Panc1 (cell line): Measurements from ENCODE around the gene NRG2. TPM values are rescaled to one million over a fixed set of nuclear protein-coding genes. Genes with fewer than 3 reads are reported as not detected.

Experiments used
- ATAC-seq: fragments of 200-7000 bp; cut with Tn5 transposase; 2 replicates; pipeline ENCODE4 v1.9.1; 2020; ENCODE audit warnings: mild to moderate bottlenecking, moderate library complexity
- BruUV-seq: library from RNA; stranded (reverse); fragments of 400-500 nt; replicated peaks from 2 replicates; lab custom pipeline; 2021; lab: Mats Ljungman, UMichigan
- CTCF ChIA-PET: fragments of 300-600 bp; sonication (Branson Sonifier 250); formaldehyde crosslinking; loops from one replicate; lab custom pipeline; 2022; ENCODE audit warnings: antibody characterized with exemption; lab: Charles Lee
- POLR2A ChIA-PET: fragments of 300-600 bp; sonication (Branson Sonifier 250); formaldehyde crosslinking; loops from one replicate; lab custom pipeline; 2022; ENCODE audit warnings: antibody characterized with exemption; lab: Charles Lee
- DNase-seq: peaks from one replicate; pipeline ENCODE4 v3.0.0-alpha.2; 2010; ENCODE audit warnings: low read depth, low spot score
- H3K27ac ChIP-seq: 2 replicates; pipeline ENCODE4 v1.5.1; 2011; ENCODE audit warnings: mild to moderate bottlenecking, low read length, inconsistent platforms
- H3K27me3 ChIP-seq: fragments of 200-500 bp; sonication (Bioruptor generic); 2 replicates; pipeline ENCODE4 v1.6.0; 2014; ENCODE audit warnings: low read length, inconsistent platforms; ENCODE audit not compliant: control insufficient read depth, insufficient read depth
- H3K36me3 ChIP-seq: fragments of 200-500 bp; sonication (Bioruptor generic); 2 replicates; pipeline ENCODE4 v1.5.1; 2014; ENCODE audit warnings: inconsistent platforms, mild to moderate bottlenecking, low read length, moderate library complexity; ENCODE audit not compliant: control insufficient read depth, insufficient read depth
- H3K4me1 ChIP-seq: 2 replicates; pipeline ENCODE4 v1.5.1; 2011; ENCODE audit warnings: inconsistent platforms, mild to moderate bottlenecking, low read length, moderate library complexity; ENCODE audit not compliant: control insufficient read depth, insufficient read depth
- H3K4me3 ChIP-seq, 2 experiments: 2 replicates each; pipeline ENCODE4 v1.5.1; 2011 to 2012; ENCODE audit warnings: low read depth in 2 of 2, low read length in 2 of 2, mild to moderate bottlenecking in 2 of 2, inconsistent platforms in 1 of 2, moderate library complexity in 1 of 2
- H3K9me3 ChIP-seq: fragments of 200-500 bp; sonication (Bioruptor generic); 2 replicates; pipeline ENCODE4 v1.5.1; 2014; ENCODE audit warnings: low read depth, mild to moderate bottlenecking, inconsistent platforms, low read length, moderate library complexity; ENCODE audit not compliant: control insufficient read depth, insufficient read depth
- CTCF ChIP-seq: fragments of 450-650 bp; IDR thresholded peaks from 2 replicates; pipeline ENCODE4 v1.5.1; 2017; ENCODE audit warnings: mild to moderate bottlenecking
- POLR2AphosphoS5 ChIP-seq: IDR thresholded peaks from 2 replicates; pipeline ENCODE4 v1.6.1; 2012; ENCODE audit warnings: mild to moderate bottlenecking, low read depth, low read length, moderate library complexity
- REST ChIP-seq, 2 experiments: IDR thresholded peaks; 2 replicates each; pipeline ENCODE4 v1.6.1; 2011 to 2012; ENCODE audit warnings: low read depth in 2 of 2, control low read depth in 1 of 2, low read length in 1 of 2, mild to moderate bottlenecking in 1 of 2, moderate library complexity in 1 of 2; ENCODE audit not compliant: insufficient read depth in 1 of 2
- SIN3A ChIP-seq: IDR thresholded peaks from 2 replicates; pipeline ENCODE4 v1.6.1; 2012; ENCODE audit warnings: low read depth, mild to moderate bottlenecking, low read length, moderate library complexity, borderline replicate concordance; ENCODE audit not compliant: insufficient read depth
- TCF7L2 ChIP-seq: IDR thresholded peaks from 2 replicates; pipeline ENCODE4 v1.6.1; 2011; ENCODE audit warnings: mild to moderate bottlenecking, low read depth, low read length, inconsistent platforms
- in situ Hi-C: cut with HindIII; loops from 2 replicates; pipeline ENCODE4 v1.10.0; 2016; ENCODE audit warnings: low sequenced_read_pairs, low pct_unique_long_range_greater_than_20kb
- intact Hi-C: fragments of 100-400 bp; cut with micrococcal nuclease; formaldehyde crosslinking; loops from one replicate; pipeline ENCODE4 v1.10.0; 2022; ENCODE audit not compliant: unreplicated experiment
- total RNA-seq: library from RNA; stranded (reverse); gene quantifications from one replicate; pipeline ENCODE4 v1.2.1, GENCODE V29; 2021; ENCODE audit not compliant: unreplicated experiment

The NRG2 gene
- total RNA-seq, 1 experiment from 2014 or later, result 20.2 TPM

- H3K27me3 ChIP-seq, result no peaks in the 10 kb centered on the region
- DNase-seq, result no peak
- intact Hi-C loops (no loop called here), in situ Hi-C loops (no loop called here)
- no TSS peak for BruUV-seq
- peak; percentile 91 for TF ChIP-seq REST (IDR thresholded peaks at IDR 0.05; ENCODE audit: insufficient read depth in 1 of 2, low read depth in 2 of 2, low read length in 1 of 2)
- TF ChIP-seq TCF7L2, result no peak
- no peaks in the 10 kb centered on the region for H3K9me3 ChIP-seq
- ATAC-seq, result no peak
- POLR2A ChIA-PET, result no interaction called here
- H3K4me3 ChIP-seq, result no peak overlapping the region
- H3K4me1 ChIP-seq, result no peaks in the 10 kb centered on the region
- H3K36me3 ChIP-seq, result no peaks in the 10 kb centered on the region
- no peak overlapping the region for H3K27ac ChIP-seq
- CTCF ChIA-PET, result no interaction called here
Observed at GRCh38 chr5:139808481-139809330, 234.4 kb downstream of the NRG2 start.

GRCh38 chr5:139807647-139808030 lies 235.5 kb downstream of the NRG2 start:
- H3K27me3 ChIP-seq, result peaks cover 2% of the 10 kb centered on the region; the same call in 1 of the 2 replicates
- no peak overlapping the region for H3K4me3 ChIP-seq
- intact Hi-C loops (no loop called here), in situ Hi-C loops (no loop called here)
- no peaks in the 10 kb centered on the region for H3K9me3 ChIP-seq
- no peak for TF ChIP-seq TCF7L2
- TF ChIP-seq CTCF, result no peak
- TF ChIP-seq SIN3A, result no peak
- TF ChIP-seq REST (IDR thresholded peaks at IDR 0.05; ENCODE audit: insufficient read depth in 1 of 2, low read depth in 2 of 2, low read length in 1 of 2), result no peak
- no peak for TF ChIP-seq POLR2AphosphoS5
- no peaks in the 10 kb centered on the region for H3K4me1 ChIP-seq
- no TSS peak for BruUV-seq
- H3K27ac ChIP-seq, result no peak overlapping the region
- DNase-seq (no peak), ATAC-seq (no peak)
- POLR2A ChIA-PET, result no interaction called here
- CTCF ChIA-PET, result no interaction called here
- H3K36me3 ChIP-seq, result no peaks in the 10 kb centered on the region
